ENCODE results near the gene SYT1. TPM values are rescaled to one million over a fixed set of nuclear protein-coding genes. Genes with fewer than 3 reads are reported as not detected.

SYT1 gene
- total and polyA plus RNA-seq, 2 donors (not counting 1 experiment from before 2014, with no cell fraction given) = 0.60 to 1.3 TPM

GRCh38 chr12:78951803-78952551 lies 87.4 kb downstream of the SYT1 start:
- H4K20me1 ChIP-seq (ENCODE audit: control insufficient read depth, insufficient read depth, low read length, poor library complexity, severe bottlenecking) = no peaks in the 10 kb centered on the region
- no peak overlapping the region for H3K4me2 ChIP-seq (replicated peaks; ENCODE audit: low read depth, low read length, poor library complexity, severe bottlenecking)
- no peak overlapping the region for H3K27ac ChIP-seq (ENCODE audit: low read length in 2 of 2)
- ChIA-PET CTCF (no interaction called here), POLR2A (no interaction called here)
- intact Hi-C loops (cut with micrococcal nuclease) = no loop called here
- DNase-seq = no peak
- peaks cover 0 to 3% (median 0%) of the 10 kb centered on the region in 3 donors for H3K9me3 ChIP-seq (ENCODE audit: control extremely low read depth in 1 of 3, control insufficient read depth in 2 of 3, insufficient read depth in 1 of 3, low read length in 2 of 3)
- no peak for TF ChIP-seq CTCF (IDR thresholded peaks at IDR 0.05)
- no peak for TF ChIP-seq EZH2 (IDR thresholded peaks at IDR 0.05; ENCODE audit: borderline replicate concordance, insufficient read depth, low read depth, low read length, poor library complexity, severe bottlenecking)
- ATAC-seq (ENCODE audit: low read depth) = no peak
- Mint-ChIP-seq H3K9me3 (ENCODE audit: insufficient read depth) (peaks cover 2% of the 10 kb centered on the region), H3K27me3 (no peaks in the 10 kb centered on the region), H3K4me3 (no peak overlapping the region), H3K4me1 (no peaks in the 10 kb centered on the region), H3K27ac (no peak overlapping the region)
- no peak overlapping the region for H3K4me3 ChIP-seq (ENCODE audit: control extremely low read depth in 1 of 5, extremely low read depth in 1 of 5, insufficient read depth in 1 of 5, low read depth in 2 of 5, low read length in 4 of 5)
- WGBS (ENCODE audit: insufficient coverage) = 97% methylated on average over 5 of the region's 11 CpGs
- H3K9ac ChIP-seq (ENCODE audit: low read length) = no peak overlapping the region
- H3K79me2 ChIP-seq (ENCODE audit: control insufficient read depth, insufficient read depth, low read length) = no peaks in the 10 kb centered on the region
- H3K4me1 ChIP-seq (ENCODE audit: control insufficient read depth in 2 of 2, insufficient read depth in 2 of 2, low read length in 2 of 2) = no peaks in the 10 kb centered on the region
- H3K36me3 ChIP-seq (replicated peaks in 1 of 2; ENCODE audit: control extremely low read depth in 1 of 2, control insufficient read depth in 1 of 2, extremely low read depth in 1 of 2, insufficient read depth in 2 of 2, low read length in 1 of 2) = no peaks in the 10 kb centered on the region
- H2AFZ ChIP-seq (ENCODE audit: insufficient read depth, low read depth, low read length, poor library complexity, severe bottlenecking) = no peak overlapping the region
- no peaks in the 10 kb centered on the region for H3K27me3 ChIP-seq (replicated peaks in 1 of 4; ENCODE audit: control extremely low read depth in 1 of 4, control insufficient read depth in 3 of 4, insufficient read depth in 4 of 4, low read length in 3 of 4)

- Histone ChIP-seq H4K20me1 (ENCODE audit: control insufficient read depth, insufficient read depth, low read length, poor library complexity, severe bottlenecking) (no peaks in the 10 kb centered on the region), H3K27ac (ENCODE audit: low read length in 2 of 2) (no peak overlapping the region), H3K79me2 (ENCODE audit: control insufficient read depth, insufficient read depth, low read length) (no peaks in the 10 kb centered on the region), H3K9me3 (ENCODE audit: control extremely low read depth in 1 of 3, control insufficient read depth in 2 of 3, insufficient read depth in 1 of 3, low read length in 2 of 3) (peaks cover 0 to 3% (median 0%) of the 10 kb centered on the region in 3 donors), H3K4me1 (ENCODE audit: control insufficient read depth in 2 of 2, insufficient read depth in 2 of 2, low read length in 2 of 2) (no peaks in the 10 kb centered on the region), H2AFZ (ENCODE audit: insufficient read depth, low read depth, low read length, poor library complexity, severe bottlenecking) (no peak overlapping the region), H3K4me3 (ENCODE audit: control extremely low read depth in 1 of 5, extremely low read depth in 1 of 5, insufficient read depth in 1 of 5, low read depth in 2 of 5, low read length in 4 of 5) (no peak overlapping the region), H3K4me2 (replicated peaks; ENCODE audit: low read depth, low read length, poor library complexity, severe bottlenecking) (no peak overlapping the region), H3K27me3 (replicated peaks in 1 of 4; ENCODE audit: control extremely low read depth in 1 of 4, control insufficient read depth in 3 of 4, insufficient read depth in 4 of 4, low read length in 3 of 4) (no peaks in the 10 kb centered on the region), H3K9ac (ENCODE audit: low read length) (no peak overlapping the region), H3K36me3 (replicated peaks in 1 of 2; ENCODE audit: control extremely low read depth in 1 of 2, control insufficient read depth in 1 of 2, extremely low read depth in 1 of 2, insufficient read depth in 2 of 2, low read length in 1 of 2) (no peaks in the 10 kb centered on the region)
- Mint-ChIP-seq H3K27me3 (no peaks in the 10 kb centered on the region), H3K4me3 (no peak overlapping the region), H3K9me3 (ENCODE audit: insufficient read depth) (peaks cover 2% of the 10 kb centered on the region), H3K27ac (no peak overlapping the region), H3K4me1 (no peaks in the 10 kb centered on the region)
- WGBS (ENCODE audit: insufficient coverage) = no CpG with 5 or more reads among the region's 1 CpG
- no peak for DNase-seq
- ChIA-PET POLR2A (no interaction called here), CTCF (no interaction called here)
- no peak for ATAC-seq (ENCODE audit: low read depth)
- no peak for TF ChIP-seq CTCF (IDR thresholded peaks at IDR 0.05)
- TF ChIP-seq EZH2 (IDR thresholded peaks at IDR 0.05; ENCODE audit: borderline replicate concordance, insufficient read depth, low read depth, low read length, poor library complexity, severe bottlenecking) = no peak
- intact Hi-C loops (cut with micrococcal nuclease) = no loop called here
Measured at GRCh38 chr12:78952552-78952929, 88.0 kb downstream of the SYT1 start.

Measured in B cell (primary cell).